Mononuclear cell (primary cell): ENCODE measurements around the gene DSCAML1. TPM values are rescaled to one million over a fixed set of nuclear protein-coding genes. Genes with fewer than 3 reads are reported as not detected.

ENCODE experiments used
- H3K27me3 ChIP-seq: 2 replicates; pipeline ENCODE4 v1.6.0; 2011; ENCODE audit warnings: low read length, control low read depth; ENCODE audit not compliant: insufficient read depth
- H3K4me1 ChIP-seq: 2 replicates; pipeline ENCODE4 v1.5.1; 2011; ENCODE audit warnings: mild to moderate bottlenecking, low read length, control low read depth; ENCODE audit not compliant: insufficient read depth
- H3K4me3 ChIP-seq: 2 replicates; pipeline ENCODE4 v1.5.1; 2011; ENCODE audit warnings: mild to moderate bottlenecking, low read length, moderate library complexity
- H3K9me3 ChIP-seq: 2 replicates; pipeline ENCODE4 v1.5.1; 2011; ENCODE audit warnings: low read depth, mild to moderate bottlenecking, control low read depth, low read length
- total RNA-seq: library from RNA; depleted of rRNA; stranded (reverse); fragments of >200 nt; gene quantifications from one replicate; pipeline ENCODE4 v1.2.3, GENCODE V29; 2012

The DSCAML1 gene
- total RNA-seq, 1 donor = 0.84 TPM

GRCh38 chr11:117385471-117385870 lies 411.5 kb downstream of the DSCAML1 start:
- H3K4me1 ChIP-seq = no peaks in the 10 kb centered on the region
- H3K9me3 ChIP-seq = no peaks in the 10 kb centered on the region
- H3K4me3 ChIP-seq = no peak overlapping the region
- no peaks in the 10 kb centered on the region for H3K27me3 ChIP-seq

- Histone ChIP-seq H3K4me1 (no peaks in the 10 kb centered on the region), H3K9me3 (no peaks in the 10 kb centered on the region), H3K27me3 (no peaks in the 10 kb centered on the region), H3K4me3 (no peak overlapping the region)
These were observed 413.0 kb downstream of the DSCAML1 start for GRCh38 chr11:117384045-117384444.

GRCh38 chr11:117382746-117383145 lies 414.3 kb downstream of the DSCAML1 start:
- Histone ChIP-seq H3K4me3 (no peak overlapping the region), H3K27me3 (no peaks in the 10 kb centered on the region), H3K9me3 (no peaks in the 10 kb centered on the region), H3K4me1 (no peaks in the 10 kb centered on the region)

GRCh38 chr11:117381481-117382387 lies 415.3 kb downstream of the DSCAML1 start:
- Histone ChIP-seq H3K27me3 (no peaks in the 10 kb centered on the region), H3K4me3 (no peak overlapping the region), H3K9me3 (no peaks in the 10 kb centered on the region), H3K4me1 (no peaks in the 10 kb centered on the region)

GRCh38 chr11:117380676-117381075 lies 416.3 kb downstream of the DSCAML1 start:
- H3K4me3 ChIP-seq = no peak overlapping the region
- no peaks in the 10 kb centered on the region for H3K9me3 ChIP-seq
- H3K27me3 ChIP-seq = no peaks in the 10 kb centered on the region
- no peaks in the 10 kb centered on the region for H3K4me1 ChIP-seq

GRCh38 chr11:117378976-117379865 lies 417.8 kb downstream of the DSCAML1 start:
- H3K9me3 ChIP-seq = no peaks in the 10 kb centered on the region
- no peak overlapping the region for H3K4me3 ChIP-seq
- H3K27me3 ChIP-seq = no peaks in the 10 kb centered on the region
- no peaks in the 10 kb centered on the region for H3K4me1 ChIP-seq

Other genes starting within 250 kb of the DSCAML1 start
- 5.7 TPM for gene FXYD2, start 27.5 kb upstream of the DSCAML1 start, total RNA-seq
- 12.1 TPM for gene FXYD6, start 79.4 kb upstream of the DSCAML1 start, total RNA-seq
- 0.73 TPM for gene TMPRSS13, start 132.2 kb upstream of the DSCAML1 start, total RNA-seq
- 314 TPM for gene IL10RA, start 189.2 kb upstream of the DSCAML1 start, total RNA-seq